Esophagus muscularis mucosa (tissue), 4 donors: ENCODE results near the gene NETO1.

Experiments used
- EP300 ChIP-seq: sonication (generic); formaldehyde crosslinking; IDR thresholded peaks from one replicate; pipeline ENCODE4 v1.6.1; 2017; ENCODE audit warnings: antibody characterized with exemption
- POLR2A ChIP-seq: fragments of 450-650 bp; IDR thresholded peaks from one replicate; pipeline ENCODE4 v1.6.1; 2017; ENCODE audit warnings: antibody characterized with exemption, moderate library complexity, mild to moderate bottlenecking, low read depth
- POLR2AphosphoS5 ChIP-seq, 2 donors: sonication (generic); formaldehyde crosslinking; IDR thresholded peaks; one replicate each; pipeline ENCODE4 v1.6.1; 2017; ENCODE audit warnings: antibody characterized with exemption in 2 of 2
- TF ChIP-seq, protein P1 (sequence below), 3 experiments: fragments of 200-600 bp in 2 of 3; fragments of 450-650 bp in 1 of 3; sonication (generic) in 2 of 3; IDR thresholded peaks; one replicate each; pipeline ENCODE4 v1.5.1; 2017 to 2019; ENCODE audit warnings: antibody characterized with exemption in 3 of 3, mild to moderate bottlenecking in 2 of 3, moderate library complexity in 1 of 3

GRCh38 chr18:72752220-72752619, 115.6 kb downstream of the NETO1 start:
- TF ChIP-seq POLR2AphosphoS5 (IDR thresholded peaks at IDR 0.05) = no peak
- no peak for TF ChIP-seq EP300
- no peak for TF ChIP-seq POLR2A
- TF ChIP-seq, protein P1, sequence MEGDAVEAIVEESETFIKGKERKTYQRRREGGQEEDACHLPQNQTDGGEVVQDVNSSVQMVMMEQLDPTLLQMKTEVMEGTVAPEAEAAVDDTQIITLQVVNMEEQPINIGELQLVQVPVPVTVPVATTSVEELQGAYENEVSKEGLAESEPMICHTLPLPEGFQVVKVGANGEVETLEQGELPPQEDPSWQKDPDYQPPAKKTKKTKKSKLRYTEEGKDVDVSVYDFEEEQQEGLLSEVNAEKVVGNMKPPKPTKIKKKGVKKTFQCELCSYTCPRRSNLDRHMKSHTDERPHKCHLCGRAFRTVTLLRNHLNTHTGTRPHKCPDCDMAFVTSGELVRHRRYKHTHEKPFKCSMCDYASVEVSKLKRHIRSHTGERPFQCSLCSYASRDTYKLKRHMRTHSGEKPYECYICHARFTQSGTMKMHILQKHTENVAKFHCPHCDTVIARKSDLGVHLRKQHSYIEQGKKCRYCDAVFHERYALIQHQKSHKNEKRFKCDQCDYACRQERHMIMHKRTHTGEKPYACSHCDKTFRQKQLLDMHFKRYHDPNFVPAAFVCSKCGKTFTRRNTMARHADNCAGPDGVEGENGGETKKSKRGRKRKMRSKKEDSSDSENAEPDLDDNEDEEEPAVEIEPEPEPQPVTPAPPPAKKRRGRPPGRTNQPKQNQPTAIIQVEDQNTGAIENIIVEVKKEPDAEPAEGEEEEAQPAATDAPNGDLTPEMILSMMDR (IDR thresholded peaks at IDR 0.05) = no peak
